ENCODE data around the gene GMDS. TPM values are rescaled to one million over a fixed set of nuclear protein-coding genes. Genes with fewer than 3 reads are reported as not detected.

Gene GMDS
- total and polyA plus RNA-seq, 2 of the 4 experiments (the other 2 are of a cell fraction), result 7.3 to 21.9 TPM

DNA sequence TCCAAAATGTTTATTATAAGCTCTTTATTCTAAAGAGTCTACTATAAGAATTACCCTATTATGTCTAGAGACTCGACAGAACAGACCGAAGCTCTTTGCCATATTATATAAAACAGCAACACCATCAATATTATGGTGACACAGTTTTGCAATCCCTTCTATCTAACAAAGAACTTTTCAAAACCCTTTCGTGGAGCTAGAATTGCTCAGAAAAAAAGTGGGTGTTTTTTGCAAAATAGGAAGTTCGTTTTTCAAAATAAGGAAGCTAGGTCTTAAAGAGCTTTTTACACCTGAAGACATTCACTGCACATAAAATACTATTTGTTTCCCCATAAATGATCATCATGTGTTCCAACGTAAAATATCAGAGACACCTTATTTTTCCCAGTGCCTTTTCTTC is 395.7 kb downstream of the GMDS start:
- no peak overlapping the region for H3K4me3 ChIP-seq (ENCODE audit: insufficient read depth, low read depth, low read length)

More for the DNA sequence above, 395.7 kb downstream of the GMDS start:
- in situ Hi-C loops (cut with MboI; ENCODE audit: low sequenced_read_pairs) (no loop called here), intact Hi-C loops (cut with micrococcal nuclease) (no loop called here), dilution Hi-C loops (cut with HindIII; ENCODE audit: low sequenced_read_pairs, unreplicated experiment) (no loop called here)
- DNase-seq (no peak), ATAC-seq (ENCODE audit: low read depth) (no peak)
- H4K20me1 ChIP-seq (ENCODE audit: insufficient read depth, low read length), result no peaks in the 10 kb centered on the region
- H3K36me3 ChIP-seq (ENCODE audit: control insufficient read depth, insufficient read depth, low read length), result no peaks in the 10 kb centered on the region; the same call in 1 of the 2 replicates
- no peaks in the 10 kb centered on the region for H3K27me3 ChIP-seq (ENCODE audit: control insufficient read depth, insufficient read depth, low read length)
- no peak overlapping the region for H3K4me2 ChIP-seq (ENCODE audit: low read depth, low read length)
- H3K9ac ChIP-seq (ENCODE audit: low read depth, low read length), result no peak overlapping the region
- TF ChIP-seq, protein P1, sequence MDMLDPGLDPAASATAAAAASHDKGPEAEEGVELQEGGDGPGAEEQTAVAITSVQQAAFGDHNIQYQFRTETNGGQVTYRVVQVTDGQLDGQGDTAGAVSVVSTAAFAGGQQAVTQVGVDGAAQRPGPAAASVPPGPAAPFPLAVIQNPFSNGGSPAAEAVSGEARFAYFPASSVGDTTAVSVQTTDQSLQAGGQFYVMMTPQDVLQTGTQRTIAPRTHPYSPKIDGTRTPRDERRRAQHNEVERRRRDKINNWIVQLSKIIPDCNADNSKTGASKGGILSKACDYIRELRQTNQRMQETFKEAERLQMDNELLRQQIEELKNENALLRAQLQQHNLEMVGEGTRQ (IDR thresholded peaks at IDR 0.05; ENCODE audit: low read depth, low read length), result no peak
- TF ChIP-seq CTCF (conservative IDR thresholded peaks at IDR 0.05; ENCODE audit: low read depth, low read length) (no peak), MXI1 (IDR thresholded peaks at IDR 0.05; ENCODE audit: borderline replicate concordance, low read depth, low read length) (no peak), CEBPB (IDR thresholded peaks at IDR 0.05; ENCODE audit: low read depth, low read length) (no peak), MAZ (IDR thresholded peaks at IDR 0.05; ENCODE audit: borderline replicate concordance, low read depth, low read length) (no peak), POLR2A (IDR thresholded peaks at IDR 0.05; ENCODE audit: low read depth, low read length) (no peak), RCOR1 (IDR thresholded peaks at IDR 0.05; ENCODE audit: insufficient replicate concordance, low read length) (no peak), BHLHE40 (IDR thresholded peaks at IDR 0.05; ENCODE audit: low read depth, low read length) (no peak), FOS (IDR thresholded peaks at IDR 0.05; ENCODE audit: low read depth, low read length) (no peak), NFE2L2 (IDR thresholded peaks at IDR 0.05; ENCODE audit: low read depth, low read length) (no peak), CHD1 (IDR thresholded peaks at IDR 0.05; ENCODE audit: low read depth, low read length) (no peak), RAD21 (IDR thresholded peaks at IDR 0.05; ENCODE audit: low read length) (no peak), SMC3 (IDR thresholded peaks at IDR 0.05; ENCODE audit: low read depth, low read length) (no peak), ELK1 (IDR thresholded peaks at IDR 0.05; ENCODE audit: borderline replicate concordance, low read depth, low read length) (no peak), RFX5 (IDR thresholded peaks at IDR 0.05; ENCODE audit: low read depth, low read length) (no peak), MAFK (IDR thresholded peaks at IDR 0.05; ENCODE audit: low read depth, low read length) (no peak)
- no peak overlapping the region for H3K56ac ChIP-seq (ENCODE audit: extremely low read depth, insufficient read depth, low read length)
- H3K23ac ChIP-seq (ENCODE audit: low read depth, low read length), result no peak overlapping the region
- H2BK15ac ChIP-seq (ENCODE audit: low read depth, low read length), result no peak overlapping the region
- no peak overlapping the region for H2AK9ac ChIP-seq (replicated peaks; ENCODE audit: low read depth, low read length, poor library complexity)
- no peak overlapping the region for H3K18ac ChIP-seq (ENCODE audit: low read depth, low read length)
- no peaks in the 10 kb centered on the region for H3K79me1 ChIP-seq (ENCODE audit: low read depth in 1 of 2, low read length in 2 of 2)
- whole genome bisulfite sequencing, 2 experiments (ENCODE audit: extremely low coverage in 2 of 2, insufficient read length in 1 of 2), result no CpG with 5 or more reads among the region's 5 CpGs
- H3K9me3 ChIP-seq (ENCODE audit: control insufficient read depth, insufficient read depth, low read length), result peaks cover 4% of the 10 kb centered on the region; the same call in 1 of the 2 replicates
- H3K4ac ChIP-seq (ENCODE audit: low read depth, low read length), result no peak overlapping the region
- BruUV-seq (replicated peaks), result no TSS peak
- no peak overlapping the region for H4K8ac ChIP-seq (ENCODE audit: low read depth in 2 of 2, low read length in 2 of 2)
- POLR2A ChIA-PET (ENCODE audit: unreplicated experiment), result no interaction called here
- H3K27ac ChIP-seq (ENCODE audit: insufficient read depth, low read length), result no peak overlapping the region
- no peak overlapping the region for H2BK120ac ChIP-seq (ENCODE audit: low read depth, low read length)
- H2BK5ac ChIP-seq (ENCODE audit: low read depth, low read length, poor library complexity, severe bottlenecking), result no peak overlapping the region
- no peak overlapping the region for H2BK20ac ChIP-seq (ENCODE audit: low read depth, low read length)
- no peak overlapping the region for H4K5ac ChIP-seq (ENCODE audit: low read depth, low read length)
- H3K9me1 ChIP-seq (ENCODE audit: insufficient read depth, low read length), result no peaks in the 10 kb centered on the region; the same call in 1 of the 2 replicates
- CTCF ChIA-PET, result no interaction called here
- no peak overlapping the region for H4K91ac ChIP-seq (ENCODE audit: insufficient read depth, low read depth, low read length)
- no peak overlapping the region for H3K14ac ChIP-seq (replicated peaks; ENCODE audit: low read depth, low read length)
- H2AFZ ChIP-seq (replicated peaks; ENCODE audit: low read length, poor library complexity), result no peak overlapping the region
- no peaks in the 10 kb centered on the region for H3K4me1 ChIP-seq (ENCODE audit: control insufficient read depth, insufficient read depth, low read length)
- H2AK5ac ChIP-seq (ENCODE audit: low read depth, low read length), result no peak overlapping the region
